ENCODE measurements around the gene SOX12. TPM values are rescaled to one million over a fixed set of nuclear protein-coding genes. Genes with fewer than 3 reads are reported as not detected.

Gene SOX12
- total RNA-seq, 2 experiments from 2014 or later, result 6.0 to 6.4 TPM

DNA sequence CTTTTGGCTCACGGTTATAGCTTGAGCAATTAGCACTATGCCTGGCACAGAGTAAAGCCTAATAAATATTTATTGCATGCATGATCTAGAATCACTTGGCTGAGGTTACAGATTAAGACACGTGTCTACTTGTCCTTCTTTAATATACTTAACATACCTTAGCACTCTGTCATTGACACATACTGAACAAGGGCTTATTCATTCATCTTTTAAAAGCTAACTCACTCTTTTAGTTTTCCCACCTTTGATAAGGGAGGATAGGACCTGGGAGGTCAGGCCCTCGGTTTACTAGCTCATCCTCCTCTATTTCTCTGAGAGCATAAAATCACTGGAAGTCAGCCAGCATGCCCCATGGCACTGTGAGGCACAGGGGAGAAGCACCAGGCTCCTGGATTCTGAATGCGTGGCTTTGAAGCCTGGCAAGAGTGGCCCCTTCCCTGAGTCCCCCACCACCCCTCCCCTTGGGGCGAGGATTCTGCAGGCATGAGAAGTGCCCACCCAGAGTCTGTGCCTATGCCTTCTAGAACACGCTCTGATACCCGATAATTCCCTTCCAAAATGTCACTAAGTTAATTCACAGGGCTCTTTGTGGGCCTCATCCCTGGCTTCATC lies 16.8 kb upstream of the SOX12 start:
- intact Hi-C loops (cut with micrococcal nuclease), result loop anchor here (1.0 kb wide), 1 partner anchor 10 kb away; no protein-coding TSS in a partner anchor
- H3K27me3 Mint-ChIP-seq (ENCODE audit: low read depth), result no peaks in the 10 kb centered on the region
- H3K4me3 Mint-ChIP-seq, result no peak overlapping the region
- DNase-seq, result no peak
- H3K9me3 Mint-ChIP-seq, result no peaks in the 10 kb centered on the region
- CTCF ChIA-PET, result interaction anchor here (0.7 to 1.4 kb wide), 3 partner anchors 10 to 42 kb away, joined by 4 to 5 read pairs (median 4); no protein-coding TSS in a partner anchor
- H3K27ac Mint-ChIP-seq, result no peak overlapping the region
- peaks cover 11% of the 10 kb centered on the region for H3K4me1 Mint-ChIP-seq (ENCODE audit: low read depth)
- H3K36me3 Mint-ChIP-seq (ENCODE audit: low read depth), result no peaks in the 10 kb centered on the region

GRCh38 chr20:309306-309840 lies 16.0 kb upstream of the SOX12 start:
- CTCF ChIA-PET, result interaction anchor here (1.3 kb wide), 1 partner anchor 11 kb away, joined by 5 read pairs; no protein-coding TSS in a partner anchor
- H3K27ac Mint-ChIP-seq, result no peak overlapping the region
- H3K27me3 Mint-ChIP-seq (ENCODE audit: low read depth), result no peaks in the 10 kb centered on the region
- peaks cover 11% of the 10 kb centered on the region for H3K4me1 Mint-ChIP-seq (ENCODE audit: low read depth)
- no peaks in the 10 kb centered on the region for H3K36me3 Mint-ChIP-seq (ENCODE audit: low read depth)
- peak overlapping the region; percentile 23 for H3K4me3 Mint-ChIP-seq
- no peak for DNase-seq
- no peaks in the 10 kb centered on the region for H3K9me3 Mint-ChIP-seq
- intact Hi-C loops (cut with micrococcal nuclease), result loop anchor here (1.0 kb wide), 1 partner anchor 11 kb away; no protein-coding TSS in a partner anchor

DNA sequence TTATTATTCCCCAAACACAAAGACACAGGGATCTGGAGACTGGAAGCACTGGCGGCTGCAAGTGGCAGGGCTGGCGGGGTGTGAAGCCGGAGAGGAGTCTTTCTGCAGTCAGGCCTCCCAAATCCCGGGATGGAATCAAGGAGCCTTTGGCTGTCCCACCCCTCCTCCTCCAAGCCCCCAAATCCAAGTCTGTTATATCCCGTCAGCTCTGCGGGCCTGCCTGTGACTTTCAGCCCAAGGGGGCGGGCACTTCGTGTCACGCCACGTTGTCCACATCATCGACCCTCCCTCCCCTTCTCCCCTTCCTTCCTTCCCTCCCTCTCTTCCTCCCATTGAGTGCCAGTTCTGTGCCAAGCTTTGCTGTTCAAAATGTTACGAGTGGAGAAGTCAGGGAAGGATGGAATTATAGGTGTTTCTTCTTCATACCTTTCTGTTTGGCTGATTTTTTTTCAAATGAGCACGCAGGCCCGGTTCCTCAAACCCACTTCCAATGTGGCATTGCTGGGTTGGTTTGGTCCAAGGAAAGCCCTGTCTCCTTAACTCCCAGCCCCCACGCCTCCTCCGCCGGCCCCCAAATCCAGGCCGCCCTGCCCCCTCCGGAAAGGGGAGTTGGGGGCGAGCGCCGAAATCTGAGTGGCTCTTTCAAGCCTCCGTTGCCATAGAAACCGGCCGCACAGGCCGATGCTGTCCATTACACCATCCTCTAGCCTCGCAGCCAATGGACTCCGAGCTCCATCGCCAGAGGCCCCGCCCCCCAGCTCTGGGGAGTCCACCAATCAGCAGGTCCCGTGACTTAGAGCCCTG lies 15.3 kb upstream of the SOX12 start:
- CTCF ChIA-PET, result interaction anchor here (0.7 to 1.3 kb wide), 5 partner anchors 12 to 71 kb away, joined by 3 to 10 read pairs (median 3); no protein-coding TSS in a partner anchor
- no peaks in the 10 kb centered on the region for H3K36me3 Mint-ChIP-seq (ENCODE audit: low read depth)
- H3K9me3 Mint-ChIP-seq, result no peaks in the 10 kb centered on the region

GRCh38 chr20:310645-311044 lies 14.7 kb upstream of the SOX12 start:
- no peak for DNase-seq
- CTCF ChIA-PET, result interaction anchor here (0.7 to 1.2 kb wide), 4 partner anchors 14 to 72 kb away, joined by 3 to 10 read pairs (median 3); no protein-coding TSS in a partner anchor
- H3K27me3 Mint-ChIP-seq (ENCODE audit: low read depth), result no peaks in the 10 kb centered on the region
- peak overlapping the region; percentile 74 for H3K4me3 Mint-ChIP-seq
- intact Hi-C loops (cut with micrococcal nuclease), result loop anchor here (1.0 kb wide), 2 partner anchors 15 to 44 kb away; partner anchors contain the start of gene SOX12
- no peaks in the 10 kb centered on the region for H3K9me3 Mint-ChIP-seq
- H3K4me1 Mint-ChIP-seq (ENCODE audit: low read depth), result peaks cover 11% of the 10 kb centered on the region
- no peak overlapping the region for H3K27ac Mint-ChIP-seq
- H3K36me3 Mint-ChIP-seq (ENCODE audit: low read depth), result no peaks in the 10 kb centered on the region

More for the DNA sequence above, 15.3 kb upstream of the SOX12 start:
- H3K27ac Mint-ChIP-seq, result peak overlapping the region; percentile 43
- H3K4me3 Mint-ChIP-seq, result peak overlapping the region; percentile 74
- intact Hi-C loops (cut with micrococcal nuclease), result loop anchor here (1.0 kb wide), 3 partner anchors 12 to 44 kb away; partner anchors contain the start of gene SOX12
- peak; percentile 93 for DNase-seq
- H3K27me3 Mint-ChIP-seq (ENCODE audit: low read depth), result no peaks in the 10 kb centered on the region
- H3K4me1 Mint-ChIP-seq (ENCODE audit: low read depth), result peaks cover 11% of the 10 kb centered on the region

DNA sequence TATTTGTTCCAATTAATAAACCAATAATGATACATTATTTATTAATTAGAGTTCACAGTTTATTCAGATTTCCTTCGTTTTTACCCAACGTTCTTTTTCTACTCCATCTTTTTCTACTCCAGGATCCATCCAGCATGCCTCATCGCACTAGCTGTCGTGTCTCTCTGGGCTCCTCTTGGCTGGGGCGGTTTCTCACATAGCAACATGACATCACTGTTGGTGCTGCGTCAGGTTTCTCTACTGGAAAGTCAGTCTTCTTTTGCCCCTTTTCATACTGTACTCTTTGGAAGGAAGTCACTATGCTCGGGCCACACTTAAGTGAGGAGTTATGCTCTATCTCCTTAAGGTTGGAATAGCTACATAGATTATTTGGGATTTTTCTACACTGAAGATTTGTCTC lies 13.7 kb upstream of the SOX12 start:
- Mint-ChIP-seq H3K27me3 (ENCODE audit: low read depth) (no peaks in the 10 kb centered on the region), H3K9me3 (no peaks in the 10 kb centered on the region), H3K36me3 (ENCODE audit: low read depth) (no peaks in the 10 kb centered on the region), H3K4me3 (no peak overlapping the region), H3K4me1 (ENCODE audit: low read depth) (peaks cover 11% of the 10 kb centered on the region), H3K27ac (no peak overlapping the region)
- CTCF ChIA-PET, result no interaction called here
- intact Hi-C loops (cut with micrococcal nuclease), result no loop called here
- DNase-seq, result no peak

GRCh38 chr20:312067-312466 lies 13.3 kb upstream of the SOX12 start:
- CTCF ChIA-PET, result interaction anchor here (0.6 kb wide), 1 partner anchor 17 kb away, joined by 3 read pairs; no protein-coding TSS in a partner anchor
- no peaks in the 10 kb centered on the region for H3K27me3 Mint-ChIP-seq (ENCODE audit: low read depth)
- H3K4me1 Mint-ChIP-seq (ENCODE audit: low read depth), result peaks cover 11% of the 10 kb centered on the region
- no peak overlapping the region for H3K27ac Mint-ChIP-seq
- no peak overlapping the region for H3K4me3 Mint-ChIP-seq
- intact Hi-C loops (cut with micrococcal nuclease), result no loop called here
- H3K9me3 Mint-ChIP-seq, result no peaks in the 10 kb centered on the region
- no peaks in the 10 kb centered on the region for H3K36me3 Mint-ChIP-seq (ENCODE audit: low read depth)
- DNase-seq, result no peak

GRCh38 chr20:312866-313265 lies 12.5 kb upstream of the SOX12 start:
- CTCF ChIA-PET, result interaction anchor here (0.7 to 1.0 kb wide), 2 partner anchors 17 to 46 kb away, joined by 3 read pairs; no protein-coding TSS in a partner anchor
- no peak for DNase-seq
- no peaks in the 10 kb centered on the region for H3K27me3 Mint-ChIP-seq (ENCODE audit: low read depth)
- intact Hi-C loops (cut with micrococcal nuclease), result no loop called here
- H3K27ac Mint-ChIP-seq, result no peak overlapping the region
- H3K4me1 Mint-ChIP-seq (ENCODE audit: low read depth), result peaks cover 11% of the 10 kb centered on the region
- no peaks in the 10 kb centered on the region for H3K36me3 Mint-ChIP-seq (ENCODE audit: low read depth)
- H3K9me3 Mint-ChIP-seq, result no peaks in the 10 kb centered on the region
- no peak overlapping the region for H3K4me3 Mint-ChIP-seq

DNA sequence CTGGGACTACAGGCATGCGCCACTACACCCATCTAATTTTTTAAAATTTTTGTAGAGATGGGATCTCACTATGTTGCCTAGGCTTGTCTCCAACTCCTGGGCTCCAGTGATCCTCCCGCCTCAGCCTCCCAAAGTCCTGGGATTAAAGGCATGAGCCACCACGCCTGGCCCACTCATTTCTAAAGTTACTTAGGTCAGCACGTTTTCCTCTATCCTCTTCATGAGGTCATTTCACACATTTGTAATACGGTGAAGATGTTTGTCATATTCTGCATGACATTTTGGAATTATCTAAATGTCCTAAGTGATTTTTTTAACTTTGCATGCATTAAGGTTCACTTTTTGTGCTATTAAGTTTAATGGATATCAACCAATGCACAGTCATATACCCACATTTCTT lies 11.9 kb upstream of the SOX12 start:
- Mint-ChIP-seq H3K36me3 (ENCODE audit: low read depth) (no peaks in the 10 kb centered on the region), H3K4me1 (ENCODE audit: low read depth) (peaks cover 11% of the 10 kb centered on the region), H3K4me3 (no peak overlapping the region), H3K27ac (no peak overlapping the region), H3K27me3 (ENCODE audit: low read depth) (no peaks in the 10 kb centered on the region), H3K9me3 (no peaks in the 10 kb centered on the region)
- CTCF ChIA-PET, result interaction anchor here (0.7 to 1.0 kb wide), 2 partner anchors 17 to 47 kb away, joined by 3 read pairs; no protein-coding TSS in a partner anchor
- intact Hi-C loops (cut with micrococcal nuclease), result no loop called here
- no peak for DNase-seq

DNA sequence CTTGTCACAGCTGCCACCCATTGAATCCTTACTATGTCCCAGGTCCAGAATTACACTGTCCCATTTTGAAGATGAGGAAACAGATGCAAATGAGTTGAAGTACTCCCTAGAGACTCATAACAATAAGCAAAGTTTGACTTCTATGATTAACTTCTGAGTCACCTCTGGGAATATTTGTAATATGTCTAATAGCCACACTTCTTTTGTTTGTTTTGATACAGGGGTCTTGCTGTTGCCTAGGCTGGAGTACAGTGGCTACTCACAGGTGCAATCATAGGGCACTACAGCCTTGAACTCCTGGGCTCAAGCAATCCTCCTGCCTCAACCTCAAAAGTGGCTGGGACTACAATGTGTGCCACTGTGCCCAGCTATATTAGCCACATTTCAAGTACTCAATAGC lies 11.4 kb upstream of the SOX12 start:
- no peak overlapping the region for H3K27ac Mint-ChIP-seq
- CTCF ChIA-PET, result no interaction called here
- no peaks in the 10 kb centered on the region for H3K27me3 Mint-ChIP-seq (ENCODE audit: low read depth)
- H3K9me3 Mint-ChIP-seq, result no peaks in the 10 kb centered on the region
- intact Hi-C loops (cut with micrococcal nuclease), result no loop called here
- H3K36me3 Mint-ChIP-seq (ENCODE audit: low read depth), result no peaks in the 10 kb centered on the region
- H3K4me1 Mint-ChIP-seq (ENCODE audit: low read depth), result peaks cover 11% of the 10 kb centered on the region
- H3K4me3 Mint-ChIP-seq, result no peak overlapping the region
- no peak for DNase-seq

DNA sequence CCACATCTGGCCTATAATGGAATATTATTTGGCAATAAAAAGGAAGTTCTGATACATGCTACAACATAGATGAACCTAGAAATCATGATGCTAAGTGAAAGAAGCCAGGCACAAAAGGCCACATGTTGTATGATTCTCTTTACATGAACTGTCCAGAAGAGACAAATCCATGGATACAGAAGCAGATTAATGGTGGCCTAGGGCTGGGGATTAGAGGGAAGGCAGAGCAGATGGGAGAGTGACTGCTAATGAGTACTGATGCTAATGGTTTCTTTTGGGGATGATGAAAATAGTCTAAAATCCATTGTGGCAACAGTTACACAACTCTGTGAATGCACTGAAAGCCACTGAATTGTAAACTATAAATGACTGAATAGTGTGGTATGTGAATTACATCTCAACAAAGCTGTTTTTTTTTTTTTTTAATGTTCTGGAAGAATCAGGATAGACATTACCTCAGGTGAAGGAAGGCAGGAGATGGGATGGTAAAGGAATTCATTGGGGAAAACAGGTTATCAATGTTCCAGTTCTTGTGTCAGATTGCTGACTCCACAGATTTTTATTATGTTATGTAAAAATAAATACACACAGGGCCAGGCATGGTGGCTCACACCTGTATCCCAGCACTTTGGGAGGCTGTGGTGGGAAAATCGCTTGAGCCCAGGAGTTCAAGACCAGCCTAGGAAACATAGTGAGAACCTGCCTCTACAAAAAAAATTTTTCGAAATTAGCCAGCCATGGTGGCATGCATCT lies 8.9 kb upstream of the SOX12 start:
- no peak for DNase-seq
- H3K36me3 Mint-ChIP-seq (ENCODE audit: low read depth), result peaks cover 3% of the 10 kb centered on the region
- no peak overlapping the region for H3K27ac Mint-ChIP-seq
- no peaks in the 10 kb centered on the region for H3K27me3 Mint-ChIP-seq (ENCODE audit: low read depth)
- no peaks in the 10 kb centered on the region for H3K9me3 Mint-ChIP-seq
- H3K4me1 Mint-ChIP-seq (ENCODE audit: low read depth), result no peaks in the 10 kb centered on the region
- CTCF ChIA-PET, result interaction anchor here (1.0 kb wide), 1 partner anchor 14 kb away, joined by 3 read pairs; no protein-coding TSS in a partner anchor
- intact Hi-C loops (cut with micrococcal nuclease), result no loop called here
- no peak overlapping the region for H3K4me3 Mint-ChIP-seq

- CTCF ChIA-PET, result interaction anchor here (0.6 to 1.6 kb wide), 5 partner anchors 14 to 114 kb away, joined by 3 to 6 read pairs (median 4); no protein-coding TSS in a partner anchor
- intact Hi-C loops (cut with micrococcal nuclease), result loop anchor here (1.0 kb wide), 2 partner anchors 14 to 27 kb away; partner anchors contain the start of gene ZCCHC3
- peak overlapping the region; percentile 63 for H3K27ac Mint-ChIP-seq
- peaks cover 12% of the 10 kb centered on the region for H3K4me1 Mint-ChIP-seq (ENCODE audit: low read depth)
- H3K9me3 Mint-ChIP-seq, result no peaks in the 10 kb centered on the region
- peak overlapping the region; percentile 83 for H3K4me3 Mint-ChIP-seq
- no peaks in the 10 kb centered on the region for H3K27me3 Mint-ChIP-seq (ENCODE audit: low read depth)
- peak; percentile 78 for DNase-seq
- H3K36me3 Mint-ChIP-seq (ENCODE audit: low read depth), result peaks cover 3% of the 10 kb centered on the region
Measured at GRCh38 chr20:324177-325044, 941 bp upstream of the SOX12 start.

Data from activated naive CD4-positive, alpha-beta T cell treated with anti-CD3 and anti-CD28 coated beads for 36 hours (primary cell).